Measurements from ENCODE around the gene PEX19.

Gene PEX19

DNA sequence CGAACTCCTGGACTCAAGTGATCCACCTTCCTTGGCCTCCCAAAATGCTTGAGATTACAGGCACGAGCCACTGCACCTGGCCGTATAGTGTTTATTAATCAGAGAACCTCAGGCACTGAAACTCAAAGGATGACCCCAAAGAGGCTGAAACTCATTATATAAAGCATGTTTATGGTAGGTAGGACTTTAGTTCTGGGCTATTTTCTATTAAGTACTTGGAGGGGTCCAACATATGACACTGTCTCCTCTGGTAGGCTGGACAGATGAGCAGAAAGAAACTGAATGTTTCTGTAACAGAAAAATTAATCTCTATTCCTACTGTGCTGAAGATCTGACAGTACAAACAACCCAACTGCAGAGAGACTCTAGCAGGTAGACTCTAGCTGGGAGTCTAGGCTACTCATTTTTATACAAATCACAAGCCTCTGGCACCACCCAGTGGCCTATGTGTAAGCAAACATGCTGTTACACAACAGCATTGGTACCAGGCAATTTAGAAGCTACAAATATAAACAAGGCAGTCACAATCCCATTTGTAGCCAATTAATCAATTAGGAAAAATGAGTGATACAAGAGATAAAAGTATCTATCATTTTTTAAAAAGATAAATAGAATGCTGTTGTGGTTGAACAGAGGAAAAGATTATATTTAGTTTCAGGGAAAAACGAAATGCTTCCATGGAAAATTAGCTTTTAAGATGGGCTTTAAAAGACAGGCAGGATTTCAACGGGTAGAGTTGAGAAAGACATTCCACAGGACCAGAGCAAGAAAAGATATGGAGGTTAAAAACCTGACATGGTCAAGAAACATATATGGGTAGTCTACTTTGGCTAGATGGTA is 33.0 kb downstream of the PEX19 start:
- H3K9ac ChIP-seq (ENCODE audit: low read length), result no peak overlapping the region
- H3K27me3 ChIP-seq (ENCODE audit: control insufficient read depth in 1 of 2, insufficient read depth in 2 of 2, low read length in 2 of 2), result no peaks in the 10 kb centered on the region
- H3K27ac ChIP-seq (ENCODE audit: low read depth, low read length), result peak overlapping the region; percentile 16
- peaks cover 5% of the 10 kb centered on the region for H3K36me3 ChIP-seq (ENCODE audit: insufficient read depth, low read length)
- H3K9me3 ChIP-seq (ENCODE audit: low read length), result no peaks in the 10 kb centered on the region
- H3K4me3 ChIP-seq (ENCODE audit: low read depth in 1 of 2, low read length in 2 of 2), result no peak overlapping the region
- peaks cover 26% of the 10 kb centered on the region for H3K4me1 ChIP-seq (ENCODE audit: insufficient read depth, low read length)

DNA sequence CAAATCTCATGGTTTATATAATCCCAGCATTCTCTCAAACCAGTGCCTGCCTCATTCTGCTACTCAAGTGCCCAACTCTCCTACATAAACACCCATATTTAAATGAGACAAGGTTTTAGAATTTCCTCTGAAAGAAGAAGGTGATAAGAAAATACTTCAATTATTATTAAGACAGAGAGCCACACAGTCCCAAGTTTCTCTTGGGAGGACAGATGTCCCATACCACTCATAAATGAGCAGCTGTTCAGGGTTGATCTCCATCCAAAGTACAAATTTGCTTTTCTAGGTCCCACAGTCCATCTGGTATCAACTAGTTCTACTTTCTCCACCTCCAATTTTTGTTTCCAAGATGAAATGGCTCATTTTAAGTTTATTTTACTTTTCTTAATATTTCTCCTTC is 33.9 kb downstream of the PEX19 start:
- no peaks in the 10 kb centered on the region for H3K27me3 ChIP-seq (ENCODE audit: control insufficient read depth in 1 of 2, insufficient read depth in 2 of 2, low read length in 2 of 2)
- peaks cover 17% of the 10 kb centered on the region for H3K4me1 ChIP-seq (ENCODE audit: insufficient read depth, low read length)
- no peak overlapping the region for H3K9ac ChIP-seq (ENCODE audit: low read length)
- H3K27ac ChIP-seq (ENCODE audit: low read depth, low read length), result peak overlapping the region; percentile 45
- H3K36me3 ChIP-seq (ENCODE audit: insufficient read depth, low read length), result peaks cover 5% of the 10 kb centered on the region
- H3K4me3 ChIP-seq (ENCODE audit: low read depth in 1 of 2, low read length in 2 of 2), result no peak overlapping the region
- no peaks in the 10 kb centered on the region for H3K9me3 ChIP-seq (ENCODE audit: low read length)

DNA sequence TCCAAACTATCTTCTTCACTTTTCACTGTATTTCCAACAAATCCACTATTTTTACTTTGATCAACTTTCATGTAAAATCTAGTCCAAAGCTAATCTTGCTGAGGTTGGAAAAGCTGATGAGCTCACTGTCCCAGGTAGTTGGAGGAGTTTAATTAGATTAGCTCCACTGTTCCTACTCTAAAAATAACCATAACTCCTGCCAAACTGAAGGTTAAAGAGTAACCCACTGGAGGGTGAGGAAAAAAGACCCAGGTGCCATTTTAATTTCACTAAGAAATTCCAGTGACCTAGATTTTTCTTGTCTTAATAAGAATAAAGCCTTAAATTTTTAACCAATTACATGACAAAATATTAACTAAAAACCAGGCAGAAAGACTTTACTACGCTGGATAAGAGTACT is 37.9 kb downstream of the PEX19 start:
- Histone ChIP-seq H3K27me3 (ENCODE audit: control insufficient read depth in 1 of 2, insufficient read depth in 2 of 2, low read length in 2 of 2) (no peaks in the 10 kb centered on the region), H3K27ac (ENCODE audit: low read depth, low read length) (no peak overlapping the region), H3K4me3 (ENCODE audit: low read depth in 1 of 2, low read length in 2 of 2) (no peak overlapping the region), H3K4me1 (ENCODE audit: insufficient read depth, low read length) (peaks cover 21% of the 10 kb centered on the region), H3K36me3 (ENCODE audit: insufficient read depth, low read length) (peaks cover 16% of the 10 kb centered on the region), H3K9ac (ENCODE audit: low read length) (no peak overlapping the region), H3K9me3 (ENCODE audit: low read length) (no peaks in the 10 kb centered on the region)

DNA sequence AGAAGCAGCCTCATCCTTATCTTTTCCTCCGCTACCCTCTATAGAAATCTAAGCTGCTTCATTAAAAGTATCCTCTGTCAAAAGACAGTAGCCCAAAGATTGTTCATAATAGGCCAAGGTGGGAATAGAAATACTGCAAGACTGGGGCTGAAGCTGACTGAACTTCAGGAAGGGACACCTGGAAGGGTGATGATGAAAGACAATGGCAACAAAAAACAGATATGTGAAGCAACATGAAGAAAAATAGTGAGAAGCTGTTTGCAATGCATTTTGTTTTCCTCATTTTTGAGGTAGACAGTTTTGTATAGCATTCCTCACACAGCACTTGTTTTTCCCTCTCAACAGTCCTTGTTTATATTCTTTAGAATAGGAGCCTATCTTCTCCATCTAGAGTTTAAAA is 39.5 kb downstream of the PEX19 start:
- H3K4me3 ChIP-seq (ENCODE audit: low read depth in 1 of 2, low read length in 2 of 2), result no peak overlapping the region
- no peaks in the 10 kb centered on the region for H3K9me3 ChIP-seq (ENCODE audit: low read length)
- peaks cover 5% of the 10 kb centered on the region for H3K4me1 ChIP-seq (ENCODE audit: insufficient read depth, low read length)
- H3K9ac ChIP-seq (ENCODE audit: low read length), result no peak overlapping the region
- peaks cover 16% of the 10 kb centered on the region for H3K36me3 ChIP-seq (ENCODE audit: insufficient read depth, low read length)
- no peak overlapping the region for H3K27ac ChIP-seq (ENCODE audit: low read depth, low read length)
- H3K27me3 ChIP-seq (ENCODE audit: control insufficient read depth in 1 of 2, insufficient read depth in 2 of 2, low read length in 2 of 2), result no peaks in the 10 kb centered on the region

DNA sequence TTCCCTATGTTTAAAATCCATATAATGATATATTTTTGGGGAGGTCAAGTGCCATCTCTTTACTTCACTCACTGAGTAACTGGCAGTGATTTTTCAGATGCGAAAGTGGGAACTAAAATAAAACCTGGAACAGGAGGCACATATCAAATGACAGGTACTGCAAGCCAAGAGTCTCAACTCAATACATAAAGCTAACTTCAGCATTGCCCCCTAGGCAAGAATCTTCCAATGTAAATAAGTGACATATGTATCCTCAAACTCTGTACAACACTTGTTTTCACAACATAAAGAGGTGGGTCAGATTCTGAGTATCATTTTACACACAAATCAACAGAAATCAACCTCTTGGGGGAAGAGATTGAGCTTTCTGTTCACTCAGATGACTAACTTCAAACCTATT is 40.7 kb downstream of the PEX19 start:
- no peak overlapping the region for H3K9ac ChIP-seq (ENCODE audit: low read length)
- no peak overlapping the region for H3K4me3 ChIP-seq (ENCODE audit: low read depth in 1 of 2, low read length in 2 of 2)
- peaks cover 26% of the 10 kb centered on the region for H3K36me3 ChIP-seq (ENCODE audit: insufficient read depth, low read length)
- H3K27ac ChIP-seq (ENCODE audit: low read depth, low read length), result no peak overlapping the region
- no peaks in the 10 kb centered on the region for H3K9me3 ChIP-seq (ENCODE audit: low read length)
- no peaks in the 10 kb centered on the region for H3K27me3 ChIP-seq (ENCODE audit: control insufficient read depth in 1 of 2, insufficient read depth in 2 of 2, low read length in 2 of 2)
- peaks cover 5% of the 10 kb centered on the region for H3K4me1 ChIP-seq (ENCODE audit: insufficient read depth, low read length)

DNA sequence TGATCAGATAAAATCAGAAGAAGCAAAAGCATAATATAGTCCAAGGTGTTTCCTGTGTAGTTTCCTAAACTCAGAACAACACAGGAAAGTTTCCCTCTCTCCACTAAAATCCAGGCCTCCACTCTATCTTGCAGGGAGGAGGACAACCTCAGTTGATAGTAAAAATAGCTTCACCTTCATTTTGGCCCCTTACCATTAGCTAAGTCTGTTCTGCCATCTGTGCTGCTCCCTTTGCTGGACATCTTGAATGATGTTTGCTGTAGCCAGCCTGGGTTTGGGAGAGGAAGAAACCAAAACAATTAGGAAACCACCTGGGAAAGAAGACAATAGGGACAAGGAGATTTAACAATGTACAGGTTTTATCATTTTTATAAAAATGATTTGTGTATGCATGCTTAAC is 41.2 kb downstream of the PEX19 start:
- Histone ChIP-seq H3K4me1 (ENCODE audit: insufficient read depth, low read length) (peaks cover 5% of the 10 kb centered on the region), H3K9ac (ENCODE audit: low read length) (no peak overlapping the region), H3K4me3 (ENCODE audit: low read depth in 1 of 2, low read length in 2 of 2) (no peak overlapping the region), H3K9me3 (ENCODE audit: low read length) (no peaks in the 10 kb centered on the region), H3K27ac (ENCODE audit: low read depth, low read length) (no peak overlapping the region), H3K27me3 (ENCODE audit: control insufficient read depth in 1 of 2, insufficient read depth in 2 of 2, low read length in 2 of 2) (no peaks in the 10 kb centered on the region), H3K36me3 (ENCODE audit: insufficient read depth, low read length) (peaks cover 31% of the 10 kb centered on the region)

DNA sequence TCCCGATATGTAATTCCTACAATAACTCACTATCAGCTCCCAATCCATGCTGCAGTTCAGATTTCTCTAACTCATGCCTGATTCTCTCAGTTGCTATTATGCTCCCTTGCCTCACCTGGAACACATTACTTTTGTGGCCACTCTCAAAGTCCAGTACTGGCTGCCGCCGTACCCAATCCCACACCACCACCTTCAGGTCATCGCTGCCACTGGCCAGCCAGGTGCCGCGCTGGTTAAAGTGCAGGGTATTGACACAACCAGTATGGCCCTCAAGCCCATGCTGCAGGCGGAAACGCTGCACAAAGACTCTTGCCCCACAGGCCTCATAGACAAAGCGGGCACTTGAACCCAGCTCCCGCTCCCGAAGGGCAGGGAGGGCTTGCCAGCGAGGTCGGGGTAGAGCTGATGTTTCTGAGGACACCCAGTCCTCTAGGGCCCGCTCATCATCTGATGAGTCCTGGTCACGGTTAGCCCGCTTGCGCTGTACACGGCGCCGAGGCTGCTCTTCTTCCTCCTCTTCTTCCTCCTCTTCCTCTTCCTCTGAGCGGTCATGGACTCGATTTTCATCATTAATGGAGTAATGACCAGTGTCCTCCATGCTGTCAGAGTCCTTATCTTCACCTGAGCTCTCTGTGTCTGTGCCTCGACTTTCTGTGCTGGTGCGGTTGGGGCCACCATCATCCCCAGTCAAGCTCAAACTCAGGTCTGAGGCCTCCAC is 45.2 kb downstream of the PEX19 start:
- Histone ChIP-seq H3K36me3 (ENCODE audit: insufficient read depth, low read length) (peaks cover 56% of the 10 kb centered on the region), H3K9ac (ENCODE audit: low read length) (no peak overlapping the region), H3K27ac (ENCODE audit: low read depth, low read length) (no peak overlapping the region), H3K9me3 (ENCODE audit: low read length) (no peaks in the 10 kb centered on the region), H3K4me3 (ENCODE audit: low read depth in 1 of 2, low read length in 2 of 2) (no peak overlapping the region), H3K27me3 (ENCODE audit: control insufficient read depth in 1 of 2, insufficient read depth in 2 of 2, low read length in 2 of 2) (no peaks in the 10 kb centered on the region), H3K4me1 (ENCODE audit: insufficient read depth, low read length) (peaks cover 5% of the 10 kb centered on the region)

DNA sequence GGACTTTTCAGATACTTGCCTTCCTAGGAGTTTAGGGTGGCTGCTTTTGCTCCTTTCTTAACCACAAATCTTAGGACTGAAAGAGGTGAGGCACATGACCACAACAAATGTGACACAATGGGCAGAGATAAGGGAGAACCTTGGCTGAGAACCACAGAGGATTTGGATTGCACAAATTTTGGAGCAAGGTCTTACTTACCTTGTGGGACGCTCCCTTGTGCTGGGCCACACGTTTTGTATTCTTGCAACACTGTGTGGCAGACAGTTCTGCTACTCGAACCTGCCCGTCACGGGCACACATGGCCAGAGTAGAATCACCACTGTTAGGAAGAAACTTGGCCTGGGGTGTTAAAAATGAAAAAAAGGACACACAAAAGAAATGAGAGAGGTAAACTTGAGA is 46.5 kb downstream of the PEX19 start:
- Histone ChIP-seq H3K4me1 (ENCODE audit: insufficient read depth, low read length) (no peaks in the 10 kb centered on the region), H3K4me3 (ENCODE audit: low read depth in 1 of 2, low read length in 2 of 2) (no peak overlapping the region), H3K36me3 (ENCODE audit: insufficient read depth, low read length) (peaks cover 61% of the 10 kb centered on the region), H3K9me3 (ENCODE audit: low read length) (no peaks in the 10 kb centered on the region), H3K27ac (ENCODE audit: low read depth, low read length) (no peak overlapping the region), H3K9ac (ENCODE audit: low read length) (no peak overlapping the region), H3K27me3 (ENCODE audit: control insufficient read depth in 1 of 2, insufficient read depth in 2 of 2, low read length in 2 of 2) (no peaks in the 10 kb centered on the region)

DNA sequence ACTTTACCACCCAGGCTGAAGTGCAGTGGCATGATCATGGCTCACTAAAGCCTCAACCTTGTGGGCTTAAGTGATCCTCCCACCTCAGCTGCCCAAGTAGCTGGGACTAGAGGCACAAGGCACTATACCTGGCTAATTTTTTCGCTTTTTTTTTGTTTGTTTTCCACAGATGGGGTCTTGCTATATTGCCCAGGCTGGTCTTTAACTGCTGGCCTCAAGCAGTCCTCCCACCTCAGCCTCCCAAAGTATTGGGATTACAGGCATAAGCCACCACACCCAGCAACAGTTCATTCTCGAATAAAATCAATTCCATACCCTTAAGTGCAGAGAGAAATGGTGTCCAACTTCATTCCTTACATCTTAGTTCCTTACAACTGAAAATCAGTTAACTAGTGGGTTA is 47.4 kb downstream of the PEX19 start:
- no peaks in the 10 kb centered on the region for H3K27me3 ChIP-seq (ENCODE audit: control insufficient read depth in 1 of 2, insufficient read depth in 2 of 2, low read length in 2 of 2)
- no peak overlapping the region for H3K27ac ChIP-seq (ENCODE audit: low read depth, low read length)
- no peak overlapping the region for H3K9ac ChIP-seq (ENCODE audit: low read length)
- no peaks in the 10 kb centered on the region for H3K4me1 ChIP-seq (ENCODE audit: insufficient read depth, low read length)
- peaks cover 64% of the 10 kb centered on the region for H3K36me3 ChIP-seq (ENCODE audit: insufficient read depth, low read length)
- no peak overlapping the region for H3K4me3 ChIP-seq (ENCODE audit: low read depth in 1 of 2, low read length in 2 of 2)
- H3K9me3 ChIP-seq (ENCODE audit: low read length), result no peaks in the 10 kb centered on the region

DNA sequence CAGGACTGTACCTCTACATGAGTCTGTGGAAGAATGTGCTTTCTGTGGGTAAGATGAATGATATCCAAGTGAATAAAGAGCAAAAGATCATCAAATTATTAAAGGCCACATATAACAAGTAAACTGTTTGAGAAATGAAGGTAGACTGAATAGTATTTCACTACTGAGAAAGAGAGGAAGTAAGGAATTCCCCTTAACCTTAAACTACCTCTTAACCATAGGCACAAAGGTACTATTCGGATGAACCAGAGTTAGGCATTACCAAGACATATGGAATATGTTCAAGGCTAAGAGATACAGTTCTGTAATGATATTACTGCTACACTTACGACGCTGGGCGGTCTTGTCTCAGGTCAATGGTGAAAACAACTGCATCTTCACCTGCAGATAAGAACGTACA is 48.1 kb downstream of the PEX19 start:
- Histone ChIP-seq H3K36me3 (ENCODE audit: insufficient read depth, low read length) (peaks cover 60% of the 10 kb centered on the region), H3K27me3 (ENCODE audit: control insufficient read depth in 1 of 2, insufficient read depth in 2 of 2, low read length in 2 of 2) (no peaks in the 10 kb centered on the region), H3K4me1 (ENCODE audit: insufficient read depth, low read length) (no peaks in the 10 kb centered on the region), H3K9ac (ENCODE audit: low read length) (no peak overlapping the region), H3K27ac (ENCODE audit: low read depth, low read length) (no peak overlapping the region), H3K9me3 (ENCODE audit: low read length) (no peaks in the 10 kb centered on the region), H3K4me3 (ENCODE audit: low read depth in 1 of 2, low read length in 2 of 2) (no peak overlapping the region)

DNA sequence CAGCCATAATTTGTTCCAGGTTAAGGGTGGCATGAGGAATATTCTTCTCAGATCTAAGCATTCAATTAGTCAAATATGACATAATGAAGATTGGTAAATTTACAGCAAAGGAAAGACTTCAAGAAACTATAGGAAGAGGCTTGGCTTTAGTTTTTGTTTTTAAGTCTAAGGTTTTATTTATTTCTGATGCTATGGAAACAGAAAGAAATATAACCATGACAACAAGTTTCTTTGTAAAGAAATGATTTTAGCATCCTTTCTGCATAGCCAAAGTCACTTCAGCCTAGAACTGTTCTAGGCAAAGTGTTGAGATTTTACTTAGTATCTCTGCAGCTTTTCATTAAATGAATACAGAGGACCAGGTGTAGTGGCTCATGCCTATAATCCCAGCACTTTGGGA is 52.0 kb downstream of the PEX19 start:
- Histone ChIP-seq H3K27me3 (ENCODE audit: control insufficient read depth in 1 of 2, insufficient read depth in 2 of 2, low read length in 2 of 2) (no peaks in the 10 kb centered on the region), H3K27ac (ENCODE audit: low read depth, low read length) (no peak overlapping the region), H3K9me3 (ENCODE audit: low read length) (no peaks in the 10 kb centered on the region), H3K9ac (ENCODE audit: low read length) (no peak overlapping the region), H3K36me3 (ENCODE audit: insufficient read depth, low read length) (peaks cover 66% of the 10 kb centered on the region), H3K4me1 (ENCODE audit: insufficient read depth, low read length) (no peaks in the 10 kb centered on the region), H3K4me3 (ENCODE audit: low read depth in 1 of 2, low read length in 2 of 2) (no peak overlapping the region)

DNA sequence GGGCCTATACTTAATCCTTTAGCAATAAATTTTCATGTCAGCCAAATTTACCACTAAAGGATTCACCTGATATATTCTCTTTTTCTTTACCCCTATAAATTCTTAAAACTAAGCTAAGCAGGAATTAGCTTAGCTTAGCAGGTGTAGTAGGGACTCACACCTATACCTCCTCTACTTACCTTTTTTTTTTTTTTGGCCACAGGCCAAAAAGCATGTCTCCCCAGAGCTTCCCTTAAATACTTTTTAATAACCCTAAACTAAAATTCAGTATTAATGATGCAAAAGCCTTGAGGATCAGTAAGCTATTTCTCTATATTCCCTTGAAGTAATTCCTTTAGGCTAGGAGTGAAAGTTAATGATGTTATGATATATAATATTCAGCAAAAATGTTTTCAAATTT is 56.5 kb downstream of the PEX19 start:
- Histone ChIP-seq H3K4me3 (ENCODE audit: low read depth in 1 of 2, low read length in 2 of 2) (no peak overlapping the region), H3K36me3 (ENCODE audit: insufficient read depth, low read length) (peaks cover 77% of the 10 kb centered on the region), H3K27ac (ENCODE audit: low read depth, low read length) (no peak overlapping the region), H3K9me3 (ENCODE audit: low read length) (no peaks in the 10 kb centered on the region), H3K4me1 (ENCODE audit: insufficient read depth, low read length) (no peaks in the 10 kb centered on the region), H3K9ac (ENCODE audit: low read length) (no peak overlapping the region), H3K27me3 (ENCODE audit: control insufficient read depth in 1 of 2, insufficient read depth in 2 of 2, low read length in 2 of 2) (no peaks in the 10 kb centered on the region)

All from muscle layer of colon (tissue), 2 donors.